ENCODE measurements around the gene LTB4R2.
A peak's percentile ranks its signal among the peaks of the same experiment; 100 is the strongest.

The LTB4R2 gene

DNA sequence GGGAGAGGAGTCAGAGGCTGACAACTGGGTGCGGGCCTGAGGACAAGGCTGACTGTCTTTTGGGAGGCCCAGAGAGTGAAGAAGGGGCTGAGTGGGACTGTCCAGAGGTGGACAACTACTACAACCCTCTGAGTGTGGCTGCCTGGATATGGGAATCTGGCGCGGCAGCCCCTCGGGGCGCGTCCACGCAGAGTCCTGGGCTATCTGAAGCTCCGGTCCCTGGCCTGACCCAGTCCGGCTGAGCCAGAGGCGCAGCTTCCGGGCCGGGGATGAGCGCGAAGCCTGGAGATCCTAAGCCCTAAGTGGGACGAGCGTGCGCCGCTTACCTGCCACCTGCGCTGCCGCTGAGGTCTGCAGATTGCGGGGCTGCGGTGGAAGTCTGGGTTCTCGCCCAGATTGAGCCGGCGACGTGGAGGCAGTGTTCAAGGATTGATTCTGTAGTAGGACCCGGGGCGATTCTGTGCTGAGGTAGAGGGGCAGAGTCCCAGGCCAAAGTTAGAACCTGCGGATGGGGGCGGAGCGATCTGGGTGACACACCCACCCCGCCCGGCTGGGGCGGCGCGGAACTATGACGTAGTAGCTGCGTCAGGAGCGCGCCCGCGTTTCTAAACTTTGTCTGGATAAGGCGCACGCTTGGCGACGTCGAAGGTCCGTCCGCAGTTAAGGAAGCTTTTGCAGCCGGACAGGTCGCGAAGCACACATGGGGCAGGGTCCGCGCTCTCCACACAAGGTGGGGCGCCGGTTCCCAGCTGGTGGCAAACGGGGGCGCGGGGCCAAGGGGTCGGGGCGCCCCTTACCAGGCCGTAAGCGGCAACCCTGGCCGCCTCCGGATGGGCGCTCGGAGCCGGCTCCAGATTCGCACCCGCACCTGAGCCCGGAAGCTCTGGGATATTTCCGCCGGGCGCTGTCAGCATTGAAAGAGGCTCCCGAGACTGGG lies 10.4 kb upstream of the LTB4R2 start, which contains the start of the genes DHRS1 and NOP9:
DHRS1 (minus strand) TSS at position 526 of the 937 bp plus-strand sequence. CDS start 674 bp downstream, outside the sequence.
NOP9 (plus strand) TSS at position 596 of the 937 bp plus-strand sequence; CDS start at position 701, 105 bp downstream.
- peak in 13 of 14 donors; percentile 28 to 87 (median 78) for DNase-seq

DNA sequence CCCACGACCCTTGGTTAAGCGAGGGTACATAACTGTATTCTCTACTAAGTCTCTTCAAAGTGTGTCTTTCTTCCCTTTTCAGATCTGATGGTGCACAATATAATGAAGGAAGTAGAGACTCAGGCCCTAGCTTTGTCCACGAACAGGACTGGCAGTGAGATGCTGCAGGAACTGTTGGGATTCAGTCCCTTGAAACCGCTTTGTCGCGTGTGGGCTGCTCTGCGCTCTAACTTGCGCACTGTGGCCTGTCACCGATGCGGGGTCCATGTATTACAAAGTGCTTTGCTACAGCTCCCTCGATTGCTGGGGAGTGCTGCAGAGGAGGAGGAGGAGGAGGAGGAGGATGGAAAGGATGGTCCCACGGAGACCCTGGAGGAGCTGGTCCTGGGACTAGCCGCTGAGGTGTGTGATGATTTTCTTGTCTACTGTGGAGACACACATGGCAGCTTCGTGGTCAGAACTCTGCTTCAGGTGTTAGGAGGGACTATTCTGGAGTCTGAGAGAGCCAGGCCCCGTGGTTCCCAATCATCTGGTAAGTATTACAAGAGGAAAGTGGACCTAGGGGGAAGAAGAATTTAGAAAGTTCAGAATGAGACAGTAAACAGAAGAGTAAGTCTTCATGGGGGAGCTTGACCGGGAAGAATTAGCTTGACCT lies 9.5 kb upstream of the LTB4R2 start:
- no peak for DNase-seq

DNA sequence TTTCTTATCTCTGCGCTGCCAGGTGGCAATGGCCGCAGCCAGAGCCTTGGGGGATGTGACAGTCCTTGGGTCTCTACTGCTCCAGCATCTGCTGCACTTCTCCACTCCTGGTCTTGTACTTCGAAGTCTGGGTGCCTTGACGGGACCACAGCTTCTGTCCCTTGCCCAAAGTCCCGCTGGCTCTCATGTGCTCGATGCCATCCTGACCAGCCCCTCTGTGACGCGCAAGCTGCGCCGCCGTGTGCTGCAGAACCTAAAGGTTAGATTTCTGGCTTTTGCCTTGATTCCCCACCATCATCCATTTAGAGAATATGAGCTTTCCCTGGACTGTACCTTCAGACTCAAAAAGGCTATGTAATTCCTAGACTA lies 5.9 kb upstream of the LTB4R2 start:
- no peak for DNase-seq

DNA sequence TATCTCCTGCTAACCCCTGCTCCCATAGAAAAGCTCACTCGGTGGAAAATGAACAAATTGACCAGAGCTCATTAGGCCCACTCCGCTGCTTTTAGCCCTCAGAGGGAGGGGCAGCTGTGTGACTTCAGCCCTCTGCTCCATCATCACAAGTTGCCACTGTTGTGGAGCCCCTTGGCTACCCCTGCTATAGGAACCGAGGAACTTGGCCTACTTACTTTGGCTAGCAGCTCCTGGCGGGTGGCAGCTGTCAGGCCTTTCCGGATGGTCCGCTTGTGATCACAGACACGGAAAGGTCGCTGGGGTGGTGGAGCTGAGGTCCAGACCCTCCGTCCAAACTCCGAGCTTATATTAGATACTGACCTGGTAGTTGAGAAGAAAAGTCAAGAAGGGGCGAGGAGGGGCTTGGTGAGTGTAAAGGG lies 2.8 kb upstream of the LTB4R2 start:
- DNase-seq = no peak

DNA sequence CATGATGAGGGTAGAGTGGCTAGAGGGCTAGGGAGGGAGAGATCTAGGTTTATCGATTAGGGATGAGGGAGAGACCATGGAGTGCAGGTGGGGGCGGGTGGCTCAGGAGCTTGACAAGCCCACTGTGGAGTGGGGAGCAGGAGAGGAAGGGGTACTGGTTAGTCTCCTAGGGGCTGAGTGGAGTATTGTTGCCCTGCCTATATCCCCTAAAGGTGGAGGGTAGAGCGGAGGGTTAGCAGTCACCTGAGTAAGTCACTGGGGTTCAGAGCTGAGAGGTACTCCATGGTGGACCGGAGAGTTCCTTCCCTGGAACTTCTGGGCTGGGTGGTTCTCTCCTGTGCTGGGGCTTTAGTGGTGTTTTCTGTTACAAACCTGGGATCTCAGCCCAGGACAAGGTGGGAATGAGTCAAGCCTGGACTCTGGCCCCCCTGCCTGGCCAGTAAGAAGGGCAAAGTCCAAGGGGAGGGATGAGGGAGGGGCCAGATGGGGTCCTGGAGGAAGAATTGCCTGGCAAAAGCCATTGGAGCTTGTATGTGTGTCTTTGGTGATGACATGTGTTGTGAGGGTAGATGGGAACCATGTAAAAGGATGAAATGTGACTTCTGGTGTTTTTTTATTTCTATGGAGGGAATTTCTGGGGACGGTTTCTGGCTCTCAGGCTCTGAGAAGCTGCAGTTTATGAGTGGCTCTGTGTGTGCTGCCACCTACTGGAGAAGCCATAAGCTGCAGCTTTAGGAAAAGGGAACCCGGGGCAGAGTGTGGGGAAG lies 2.2 kb upstream of the LTB4R2 start, which contains the start of gene CIDEB:
CIDEB (minus strand) TSS at position 403 of the 767 bp plus-strand sequence; CDS start at position 284, 119 bp downstream.
- DNase-seq = peak in 5 of 14 donors; percentile 9 to 61 (median 26)

DNA sequence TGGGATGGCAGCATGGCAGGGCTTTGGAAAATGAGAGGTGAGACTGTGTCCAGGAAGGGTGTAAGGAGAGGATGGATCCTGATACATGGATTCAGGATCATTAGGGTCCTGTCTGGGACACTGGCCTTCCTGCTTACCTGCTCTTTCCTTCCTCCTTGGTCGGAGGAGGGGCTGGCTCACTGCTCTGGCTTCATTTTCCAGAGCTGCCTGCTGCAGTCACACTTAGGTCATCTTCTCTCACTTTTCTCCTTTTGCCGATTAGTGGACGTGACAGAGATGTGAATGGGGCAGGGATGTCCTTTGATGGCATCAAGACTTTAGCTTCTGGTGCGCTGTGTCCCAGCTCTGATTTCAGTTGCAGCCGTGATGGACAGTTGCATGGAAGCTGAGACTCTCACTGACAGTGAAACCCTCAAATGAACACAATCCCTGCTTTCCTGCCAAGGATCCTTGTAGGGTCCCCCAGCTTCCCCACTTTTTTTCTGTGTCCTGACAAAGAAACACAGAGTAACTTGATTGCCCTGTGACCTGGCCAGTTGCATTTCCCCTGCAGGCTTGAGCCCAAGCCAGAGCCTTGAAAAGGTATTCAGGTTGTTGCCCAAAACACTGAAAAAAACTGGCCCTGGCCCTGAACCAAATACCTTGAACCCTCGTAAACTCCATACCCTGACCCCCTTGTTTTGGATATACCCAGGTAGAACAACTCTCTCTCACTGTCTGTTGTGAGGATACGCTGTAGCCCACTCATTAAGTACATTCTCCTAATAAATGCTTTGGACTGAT lies 1.4 kb upstream of the LTB4R2 start:
- DNase-seq = no peak

DNA sequence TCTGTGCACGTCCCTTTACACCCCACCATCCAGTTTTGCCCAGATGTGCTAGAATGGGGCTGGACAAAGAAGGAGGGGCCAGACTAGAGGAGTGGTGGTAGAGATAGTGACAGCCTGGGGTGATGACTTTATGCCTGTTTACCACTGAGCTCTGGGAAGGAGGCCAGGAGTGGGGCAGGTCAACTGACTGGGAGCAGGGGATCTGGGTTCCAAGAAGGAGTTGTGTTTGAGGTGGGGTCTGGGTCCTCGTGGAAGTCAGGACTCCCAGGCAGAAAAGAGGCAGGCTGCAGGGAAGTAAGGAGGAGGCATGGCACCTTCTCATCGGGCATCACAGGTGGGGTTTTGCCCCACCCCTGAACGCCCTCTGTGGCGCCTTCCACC lies 315 bp downstream of the LTB4R2 start:
- DNase-seq = no peak

DNA sequence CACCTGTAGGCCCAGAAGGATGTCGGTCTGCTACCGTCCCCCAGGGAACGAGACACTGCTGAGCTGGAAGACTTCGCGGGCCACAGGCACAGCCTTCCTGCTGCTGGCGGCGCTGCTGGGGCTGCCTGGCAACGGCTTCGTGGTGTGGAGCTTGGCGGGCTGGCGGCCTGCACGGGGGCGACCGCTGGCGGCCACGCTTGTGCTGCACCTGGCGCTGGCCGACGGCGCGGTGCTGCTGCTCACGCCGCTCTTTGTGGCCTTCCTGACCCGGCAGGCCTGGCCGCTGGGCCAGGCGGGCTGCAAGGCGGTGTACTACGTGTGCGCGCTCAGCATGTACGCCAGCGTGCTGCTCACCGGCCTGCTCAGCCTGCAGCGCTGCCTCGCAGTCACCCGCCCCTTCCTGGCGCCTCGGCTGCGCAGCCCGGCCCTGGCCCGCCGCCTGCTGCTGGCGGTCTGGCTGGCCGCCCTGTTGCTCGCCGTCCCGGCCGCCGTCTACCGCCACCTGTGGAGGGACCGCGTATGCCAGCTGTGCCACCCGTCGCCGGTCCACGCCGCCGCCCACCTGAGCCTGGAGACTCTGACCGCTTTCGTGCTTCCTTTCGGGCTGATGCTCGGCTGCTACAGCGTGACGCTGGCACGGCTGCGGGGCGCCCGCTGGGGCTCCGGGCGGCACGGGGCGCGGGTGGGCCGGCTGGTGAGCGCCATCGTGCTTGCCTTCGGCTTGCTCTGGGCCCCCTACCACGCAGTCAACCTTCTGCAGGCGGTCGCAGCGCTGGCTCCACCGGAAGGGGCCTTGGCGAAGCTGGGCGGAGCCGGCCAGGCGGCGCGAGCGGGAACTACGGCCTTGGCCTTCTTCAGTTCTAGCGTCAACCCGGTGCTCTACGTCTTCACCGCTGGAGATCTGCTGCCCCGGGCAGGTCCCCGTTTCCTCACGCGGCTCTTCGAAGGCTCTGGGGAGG lies 985 bp downstream of the LTB4R2 start, which contains the start of gene LTB4R:
LTB4R (plus strand) TSS at position 857 of the 959 bp plus-strand sequence. CDS start 4,150 bp downstream, outside the sequence.
- peak in 10 of 14 donors; percentile 28 to 82 (median 62) for DNase-seq

DNA sequence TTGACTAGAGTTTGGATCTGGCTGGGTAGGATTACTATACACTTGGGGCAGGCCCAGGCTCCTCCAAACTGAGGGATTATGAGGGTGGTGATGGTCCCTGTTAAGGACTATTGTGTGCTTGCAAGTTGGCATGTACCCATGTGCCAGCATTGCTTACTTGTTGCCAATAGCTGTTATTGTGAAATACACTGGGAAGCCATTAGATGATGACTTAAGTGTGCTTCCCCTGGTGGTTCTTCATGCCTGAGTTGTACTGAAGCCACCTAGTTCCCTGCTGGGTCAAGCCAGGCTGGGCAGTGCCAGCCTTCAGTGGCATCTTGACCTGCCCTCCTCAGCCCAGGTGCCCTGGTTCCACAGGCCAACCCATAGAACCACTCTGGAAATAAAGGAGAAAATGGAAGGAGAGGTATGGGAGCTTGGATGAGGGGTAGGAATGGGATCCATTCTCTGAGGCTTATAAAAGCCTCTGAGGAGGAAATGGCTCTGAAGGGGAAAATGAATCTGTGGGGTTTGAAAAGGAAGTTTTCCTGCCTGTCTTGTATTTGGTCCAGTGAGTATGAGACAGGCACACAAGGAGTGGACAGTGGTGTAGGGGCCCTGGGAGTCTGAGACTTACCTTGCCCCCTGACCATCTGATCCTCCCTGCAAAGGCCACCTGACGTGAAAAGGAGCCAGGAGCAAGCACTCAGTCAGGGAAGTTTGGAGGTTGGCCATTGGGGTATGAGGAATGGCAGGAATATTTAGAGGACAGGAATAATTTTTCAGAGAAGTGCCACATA lies 2.1 kb downstream of the LTB4R2 start:
- no peak for DNase-seq

DNA sequence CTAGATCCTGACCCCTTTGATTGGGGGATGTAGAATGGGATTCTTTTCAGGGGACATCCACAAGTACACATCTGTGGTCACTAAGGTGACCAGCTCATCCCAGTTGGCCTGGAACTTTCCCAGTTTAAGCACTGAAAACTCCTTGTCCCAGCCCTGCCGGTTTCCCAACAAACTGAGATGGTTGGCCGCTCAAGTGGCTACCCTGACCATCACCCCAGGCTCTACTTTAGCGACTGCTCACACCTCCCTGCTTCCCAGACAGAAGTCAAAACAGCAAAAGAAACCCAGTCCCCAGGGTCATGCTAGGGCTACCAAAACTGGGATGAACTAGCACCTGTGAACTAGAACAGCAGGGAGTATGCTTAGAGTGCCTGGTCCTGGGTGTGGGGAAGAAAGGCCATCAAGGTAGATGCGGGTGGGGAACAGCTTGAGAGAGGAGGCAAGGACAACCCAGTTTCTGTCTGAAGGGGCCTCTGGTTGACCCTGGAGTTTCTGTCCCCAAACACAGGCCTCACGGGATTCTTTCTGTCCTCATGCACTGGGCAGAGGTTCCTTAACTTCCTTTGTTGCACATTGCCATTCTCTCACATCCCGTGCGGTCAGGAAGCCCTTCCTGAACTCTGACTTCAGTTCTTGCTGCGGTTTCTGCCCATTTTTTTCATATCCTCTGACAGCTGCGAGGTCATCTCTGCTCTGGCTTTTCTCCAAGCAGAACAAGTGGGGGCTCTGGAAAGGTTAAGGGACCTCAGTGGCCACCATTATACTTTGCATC lies 3.0 kb downstream of the LTB4R2 start:
- DNase-seq = peak in 2 of 14 donors; percentile 15 to 40

DNA sequence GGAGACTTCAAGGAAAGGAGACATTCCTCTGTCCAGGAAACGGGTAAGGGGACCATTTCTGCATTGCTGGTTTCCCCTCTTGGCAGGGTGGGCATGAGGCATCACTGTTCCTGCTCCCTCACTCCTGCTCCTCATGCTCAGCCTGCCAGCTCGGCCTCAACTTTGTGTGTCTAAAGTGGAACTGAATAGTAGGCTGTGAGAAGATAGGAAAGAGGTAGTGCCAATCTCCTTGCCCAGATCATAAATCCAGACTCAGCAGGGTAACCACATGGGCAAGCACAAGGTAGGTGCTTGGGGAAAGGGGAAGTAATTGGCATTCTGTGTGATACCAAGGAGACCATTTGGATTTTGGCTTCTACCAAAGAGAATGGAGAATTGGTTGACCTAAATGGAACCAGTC lies 4.0 kb downstream of the LTB4R2 start:
- no peak for DNase-seq

DNA sequence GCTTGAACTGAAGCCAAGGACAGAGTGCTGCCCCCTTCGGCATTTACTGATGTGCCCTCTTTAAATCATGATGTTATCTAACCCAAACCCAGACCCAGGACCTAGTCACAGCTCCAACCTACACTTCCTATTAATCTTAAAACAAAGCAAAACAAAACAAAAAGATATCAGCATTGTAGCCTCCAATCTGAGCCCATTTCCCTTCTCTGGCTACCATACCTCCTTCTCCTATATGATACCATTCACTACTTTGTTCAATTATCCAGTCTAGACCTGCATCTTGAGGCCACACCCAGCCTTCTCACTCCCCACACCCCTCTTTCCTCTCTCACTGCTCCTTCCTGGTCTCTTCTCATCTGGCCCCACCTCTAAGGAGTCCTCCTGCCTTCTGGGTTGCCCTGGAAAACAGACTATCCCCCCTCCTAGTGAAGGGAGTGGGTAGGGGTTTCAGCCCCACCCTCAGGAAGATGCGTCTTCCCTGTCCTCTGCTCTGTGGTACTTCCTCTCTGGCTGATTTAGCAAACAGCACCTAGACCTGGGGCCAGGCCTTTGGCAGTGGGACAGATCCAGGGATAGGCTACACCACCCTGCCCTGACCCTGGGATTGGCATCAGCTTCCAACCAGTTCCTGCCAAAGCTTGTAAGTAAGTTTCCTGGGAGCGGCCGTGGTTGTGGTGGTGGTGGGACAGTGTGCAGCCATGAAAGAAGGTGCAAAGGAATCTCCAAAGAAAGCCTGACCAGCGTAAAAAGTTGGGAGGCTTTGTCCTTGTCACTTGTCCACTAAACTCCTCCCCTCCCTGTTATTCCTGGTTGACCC lies 4.6 kb downstream of the LTB4R2 start:
- no peak for DNase-seq

DNA sequence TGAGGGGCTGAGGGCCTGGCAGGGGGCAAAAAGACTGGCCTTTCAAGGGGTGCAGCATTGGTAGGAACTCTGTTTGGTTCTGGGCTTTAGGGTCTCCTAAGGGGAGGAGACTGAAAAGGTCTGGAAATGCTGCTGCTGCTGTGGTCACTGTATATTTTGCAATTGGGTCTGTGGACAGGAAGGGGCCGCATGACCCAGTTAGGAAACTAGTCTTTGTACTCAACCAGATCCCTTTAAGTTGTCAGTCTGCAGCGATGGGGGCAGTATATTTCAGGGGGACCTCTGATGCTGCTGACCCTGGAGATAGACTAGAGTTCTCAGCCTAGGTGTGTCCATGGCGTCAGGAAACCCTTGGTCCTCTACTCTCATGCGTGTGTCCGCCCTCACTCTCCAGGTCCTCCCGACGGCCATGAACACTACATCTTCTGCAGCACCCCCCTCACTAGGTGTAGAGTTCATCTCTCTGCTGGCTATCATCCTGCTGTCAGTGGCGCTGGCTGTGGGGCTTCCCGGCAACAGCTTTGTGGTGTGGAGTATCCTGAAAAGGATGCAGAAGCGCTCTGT lies 5.4 kb downstream of the LTB4R2 start:
- DNase-seq = no peak

DNA sequence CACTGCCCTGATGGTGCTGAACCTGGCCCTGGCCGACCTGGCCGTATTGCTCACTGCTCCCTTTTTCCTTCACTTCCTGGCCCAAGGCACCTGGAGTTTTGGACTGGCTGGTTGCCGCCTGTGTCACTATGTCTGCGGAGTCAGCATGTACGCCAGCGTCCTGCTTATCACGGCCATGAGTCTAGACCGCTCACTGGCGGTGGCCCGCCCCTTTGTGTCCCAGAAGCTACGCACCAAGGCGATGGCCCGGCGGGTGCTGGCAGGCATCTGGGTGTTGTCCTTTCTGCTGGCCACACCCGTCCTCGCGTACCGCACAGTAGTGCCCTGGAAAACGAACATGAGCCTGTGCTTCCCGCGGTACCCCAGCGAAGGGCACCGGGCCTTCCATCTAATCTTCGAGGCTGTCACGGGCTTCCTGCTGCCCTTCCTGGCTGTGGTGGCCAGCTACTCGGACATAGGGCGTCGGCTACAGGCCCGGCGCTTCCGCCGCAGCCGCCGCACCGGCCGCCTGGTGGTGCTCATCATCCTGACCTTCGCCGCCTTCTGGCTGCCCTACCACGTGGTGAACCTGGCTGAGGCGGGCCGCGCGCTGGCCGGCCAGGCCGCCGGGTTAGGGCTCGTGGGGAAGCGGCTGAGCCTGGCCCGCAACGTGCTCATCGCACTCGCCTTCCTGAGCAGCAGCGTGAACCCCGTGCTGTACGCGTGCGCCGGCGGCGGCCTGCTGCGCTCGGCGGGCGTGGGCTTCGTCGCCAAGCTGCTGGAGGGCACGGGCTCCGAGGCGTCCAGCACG lies 6.1 kb downstream of the LTB4R2 start:
- no peak for DNase-seq

DNA sequence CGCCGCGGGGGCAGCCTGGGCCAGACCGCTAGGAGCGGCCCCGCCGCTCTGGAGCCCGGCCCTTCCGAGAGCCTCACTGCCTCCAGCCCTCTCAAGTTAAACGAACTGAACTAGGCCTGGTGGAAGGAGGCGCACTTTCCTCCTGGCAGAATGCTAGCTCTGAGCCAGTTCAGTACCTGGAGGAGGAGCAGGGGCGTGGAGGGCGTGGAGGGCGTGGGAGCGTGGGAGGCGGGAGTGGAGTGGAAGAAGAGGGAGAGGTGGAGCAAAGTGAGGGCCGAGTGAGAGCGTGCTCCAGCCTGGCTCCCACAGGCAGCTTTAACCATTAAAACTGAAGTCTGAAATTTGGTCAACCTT lies 6.6 kb downstream of the LTB4R2 start:
- DNase-seq = no peak

DNA sequence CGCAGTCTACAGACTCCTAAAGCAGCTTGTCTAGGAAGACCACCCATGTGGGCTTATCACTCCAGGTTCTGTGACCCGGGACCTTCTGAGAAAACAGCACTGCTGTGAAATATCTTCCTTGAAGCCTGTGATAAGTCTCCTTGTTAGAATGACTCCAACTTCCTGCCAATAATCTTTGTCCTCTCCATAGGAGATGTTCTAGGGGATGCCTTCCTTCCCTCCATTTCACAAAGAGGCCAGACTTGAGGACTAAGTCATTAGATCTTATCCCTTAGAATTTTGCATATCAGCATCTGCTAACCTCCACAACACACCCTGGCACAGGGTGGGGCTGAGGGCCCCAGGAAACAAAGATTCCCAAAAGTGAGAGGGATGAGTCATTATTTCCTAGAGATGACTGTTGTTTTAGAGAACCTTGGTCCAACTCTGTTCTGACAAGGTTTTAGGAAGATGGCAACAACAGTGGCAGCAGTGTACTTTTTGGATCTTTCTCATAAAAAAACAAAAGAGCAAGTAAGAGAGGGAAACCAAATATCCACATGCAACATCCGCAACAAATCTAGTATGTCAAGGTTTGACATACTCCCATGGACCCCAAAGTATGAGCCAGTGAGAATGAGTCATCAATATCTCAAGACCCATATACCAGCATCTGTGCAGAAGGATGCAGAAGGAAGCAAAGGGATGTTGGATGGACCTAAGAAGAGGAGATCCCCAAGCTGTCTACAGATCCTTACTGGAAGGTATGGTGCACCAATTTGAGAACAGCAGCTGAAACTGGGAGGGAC lies 7.4 kb downstream of the LTB4R2 start:
- no peak for DNase-seq
